GM21576 (cell line): Measurements from ENCODE around the gene ASB11.
"Not testable (repeated sequence)": the region's sequence is repeated elsewhere in the genome, so short reads cannot be mapped to it uniquely, and the experiment has no call there.

ENCODE experiments used
- ATAC-seq: cut with Tn5 transposase; IDR thresholded peaks from one replicate; pipeline ENCODE4 v1.9.1; 2021; ENCODE audit warnings: mild to moderate bottlenecking, moderate library complexity; ENCODE audit not compliant: unreplicated experiment

ASB11 gene

DNA sequence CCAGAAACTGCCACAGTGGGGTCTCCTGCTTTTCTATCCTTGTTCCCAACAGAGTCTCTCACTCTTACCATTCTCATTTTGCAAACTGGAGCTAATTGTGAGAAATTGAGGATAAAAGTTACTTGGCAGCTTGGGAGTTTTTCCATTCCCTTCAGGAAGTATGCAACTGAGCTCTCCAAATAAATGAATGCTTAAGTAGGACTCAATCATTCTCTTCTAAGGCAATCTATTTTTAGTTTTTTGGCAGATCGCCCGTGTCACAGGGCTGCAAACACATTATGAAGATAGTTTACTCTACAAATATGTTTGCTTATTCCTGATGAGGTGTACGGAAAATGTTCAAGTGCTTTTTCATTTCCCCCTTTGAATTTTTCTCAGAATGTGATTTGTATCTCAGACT, 5.3 kb downstream of the ASB11 start:
- no peak for ATAC-seq

GRCh38 chrX:15305899-15306298, 9.5 kb downstream of the ASB11 start:
- ATAC-seq: not testable (repeated sequence)

- no peak for ATAC-seq
Observed at GRCh38 chrX:15301924-15302323, 13.5 kb downstream of the ASB11 start.

GRCh38 chrX:15299941-15300851, 15.2 kb downstream of the ASB11 start:
- ATAC-seq: no peak

DNA sequence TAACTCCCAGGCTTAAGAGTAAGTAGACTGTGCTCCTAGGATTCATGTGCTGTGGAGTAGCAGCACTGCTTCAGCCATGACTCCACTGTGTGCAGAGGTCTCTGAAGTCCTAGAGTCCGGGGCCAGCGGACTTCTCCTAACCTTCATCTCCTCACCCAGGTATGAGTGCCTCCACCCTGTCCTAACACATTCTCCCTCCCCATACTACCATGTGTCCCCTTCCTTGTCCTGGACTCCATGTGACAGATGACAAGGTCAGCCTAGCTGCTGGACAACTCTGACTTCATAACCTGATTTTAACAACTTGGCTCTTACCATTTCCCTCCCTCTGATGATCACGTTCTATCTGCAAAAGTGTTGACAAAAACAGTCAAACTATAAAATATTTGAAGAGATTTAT, 16.7 kb downstream of the ASB11 start:
- ATAC-seq: no peak

DNA sequence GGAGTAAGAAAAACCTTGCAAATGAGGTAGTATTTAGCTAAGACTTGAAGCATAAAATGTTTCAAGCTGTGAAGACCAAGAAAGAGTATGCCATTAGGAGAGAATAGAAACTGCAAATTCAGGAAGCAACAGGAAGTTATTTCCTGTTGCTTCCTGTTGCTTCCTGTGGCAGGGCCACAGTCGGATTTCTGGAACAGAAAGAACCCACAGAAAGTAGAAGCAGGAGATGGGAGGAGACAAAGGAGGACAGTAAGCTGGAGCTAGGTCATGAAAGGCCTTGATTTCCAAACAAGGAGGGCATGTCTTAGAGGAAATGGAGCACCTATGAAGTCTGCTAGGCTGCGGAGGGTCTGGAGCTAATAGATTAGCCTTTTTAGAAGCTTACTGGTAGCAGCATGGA, 17.2 kb downstream of the ASB11 start:
- ATAC-seq: no peak

DNA sequence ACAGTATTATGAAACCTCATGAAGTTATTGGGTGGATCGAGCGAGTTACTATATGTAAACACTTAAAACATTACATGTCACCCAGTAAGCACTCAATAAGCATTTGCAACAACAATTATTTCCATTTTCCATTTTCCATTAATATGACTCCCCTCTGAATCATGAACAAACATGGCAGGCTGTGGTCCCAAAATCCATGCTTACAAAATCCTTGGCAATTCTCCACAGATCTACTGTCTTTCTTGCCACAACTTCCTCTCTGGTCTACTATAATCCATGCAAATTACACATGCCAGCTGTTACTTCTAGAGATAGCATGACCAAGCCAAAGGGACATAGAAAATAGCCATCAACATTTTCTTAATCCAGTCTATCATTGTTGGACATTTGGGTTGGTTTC, 22.0 kb downstream of the ASB11 start:
- no peak for ATAC-seq

DNA sequence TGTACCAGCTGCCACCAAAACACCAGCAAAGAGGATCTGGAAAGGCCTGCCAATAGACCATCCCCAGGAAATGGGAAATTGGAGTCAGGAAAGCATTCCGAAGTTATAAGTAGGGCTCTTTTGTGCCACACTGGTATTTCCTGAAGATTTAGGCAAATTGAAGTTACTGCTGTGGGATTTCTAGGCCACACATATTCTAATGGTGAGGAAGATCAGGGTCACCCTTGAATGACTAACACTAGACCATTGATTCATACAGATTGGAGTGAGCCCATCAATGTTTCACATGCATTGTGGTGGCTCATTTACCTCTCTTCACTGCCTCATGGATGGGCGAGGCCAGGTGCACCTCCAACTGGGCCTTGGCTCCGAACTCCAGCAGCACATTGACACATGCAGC, 22.6 kb downstream of the ASB11 start:
- no peak for ATAC-seq

DNA sequence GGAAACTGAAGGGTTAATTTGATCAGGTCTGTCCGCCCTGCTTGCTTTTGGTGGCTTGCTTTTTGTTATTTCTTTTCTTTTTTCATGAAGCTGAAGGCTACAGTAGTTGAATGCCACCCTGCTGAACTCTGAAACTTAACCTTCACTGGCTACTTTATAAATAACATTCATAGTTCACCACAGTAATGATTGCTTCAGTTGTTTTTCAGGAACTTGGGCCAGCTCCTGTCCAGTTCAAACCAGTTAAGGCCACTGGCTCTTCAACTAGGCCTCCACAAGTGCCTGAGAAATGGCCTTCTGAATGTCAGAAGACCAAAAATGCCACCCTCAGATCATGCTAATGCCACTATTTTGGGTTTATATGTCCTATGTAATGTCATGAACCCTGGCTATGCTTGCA, 37.8 kb downstream of the ASB11 start:
- no peak for ATAC-seq

GRCh38 chrX:15274946-15275345, 40.5 kb downstream of the ASB11 start:
- no peak for ATAC-seq

DNA sequence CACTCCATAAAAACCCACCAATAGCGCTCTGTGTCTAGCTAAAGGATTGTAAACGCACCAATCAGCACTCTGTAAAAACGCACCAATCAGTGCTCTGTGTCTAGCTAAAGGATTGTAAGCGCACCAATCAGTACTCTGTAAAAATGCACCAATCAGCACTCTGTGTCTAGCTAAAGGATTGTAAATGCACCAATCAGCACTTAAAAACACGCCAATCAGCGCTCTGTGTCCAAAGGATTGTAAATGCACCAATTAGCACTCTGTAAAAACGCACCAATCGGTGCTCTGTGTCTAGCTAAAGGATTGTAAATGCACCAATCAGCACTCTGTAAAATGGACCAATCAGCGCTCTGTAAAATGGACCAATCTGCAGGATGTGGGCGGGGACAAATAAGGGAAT, 42.2 kb downstream of the ASB11 start:
- ATAC-seq: not testable (repeated sequence)

GRCh38 chrX:15271757-15272156, 43.7 kb downstream of the ASB11 start:
- no peak for ATAC-seq

- ATAC-seq: no peak
Observed at GRCh38 chrX:15269618-15270521, 45.6 kb downstream of the ASB11 start, which contains the start of gene ASB9. Gene ASB9 (minus strand): TSS chrX:15270083. CDS start chrX:15269874, 209 bp downstream.

DNA sequence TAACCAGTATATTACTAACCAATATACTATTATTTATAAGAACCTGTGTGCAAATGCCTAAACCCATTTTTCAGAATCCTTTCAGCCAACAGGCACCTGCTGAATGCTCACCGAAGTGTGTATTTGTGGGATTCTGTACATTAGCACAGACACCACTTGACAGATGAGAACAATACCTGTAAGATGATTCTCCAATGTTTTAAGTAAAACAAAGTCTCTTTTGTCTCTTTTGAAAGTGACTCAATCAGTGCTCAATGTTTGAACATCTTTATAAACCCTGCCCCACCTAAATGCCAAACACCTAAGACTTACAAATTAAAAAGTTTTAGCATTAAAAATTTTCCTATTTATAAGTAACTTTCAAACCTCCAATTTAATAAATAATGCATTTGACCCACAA, 46.3 kb downstream of the ASB11 start:
- ATAC-seq: no peak

DNA sequence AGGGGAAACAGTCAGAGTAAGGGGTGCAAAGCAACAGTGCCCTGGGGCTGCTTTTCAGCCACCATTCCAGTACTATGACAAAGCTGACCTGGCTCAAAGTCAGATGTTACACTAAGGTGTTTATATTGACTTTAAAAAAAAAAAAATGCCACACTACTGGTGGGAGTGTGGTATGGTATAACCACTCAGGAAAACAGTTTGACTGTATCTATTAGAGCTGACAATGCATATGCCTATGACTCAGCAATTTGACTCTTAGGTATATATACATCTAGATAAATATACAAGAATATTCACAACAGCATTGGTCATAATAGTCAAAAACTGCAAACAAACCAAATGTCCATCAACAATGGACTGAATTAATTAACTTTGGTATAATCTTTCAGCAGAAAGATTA, 60.6 kb downstream of the ASB11 start:
- no peak for ATAC-seq

DNA sequence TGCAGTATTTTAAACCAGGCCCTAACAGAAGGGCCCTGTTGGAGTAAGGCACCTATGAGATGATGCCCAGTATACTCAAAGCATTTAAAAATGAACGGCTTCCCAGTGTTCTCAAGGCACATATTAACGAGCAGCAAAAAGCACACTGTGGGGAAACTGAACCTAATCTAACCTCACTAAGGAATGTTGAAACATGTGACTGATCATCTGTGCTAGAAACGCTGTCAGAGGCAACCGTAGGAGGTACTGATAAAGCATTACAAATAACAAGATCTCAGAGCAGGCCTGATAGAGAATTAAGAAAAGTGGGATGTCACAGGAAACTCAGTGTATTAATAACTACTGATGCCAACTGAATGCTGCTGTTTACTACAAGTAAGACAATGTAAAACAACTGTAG, 69.5 kb downstream of the ASB11 start:
- no peak for ATAC-seq

GRCh38 chrX:15244421-15244820, 71.0 kb downstream of the ASB11 start:
- no peak for ATAC-seq

DNA sequence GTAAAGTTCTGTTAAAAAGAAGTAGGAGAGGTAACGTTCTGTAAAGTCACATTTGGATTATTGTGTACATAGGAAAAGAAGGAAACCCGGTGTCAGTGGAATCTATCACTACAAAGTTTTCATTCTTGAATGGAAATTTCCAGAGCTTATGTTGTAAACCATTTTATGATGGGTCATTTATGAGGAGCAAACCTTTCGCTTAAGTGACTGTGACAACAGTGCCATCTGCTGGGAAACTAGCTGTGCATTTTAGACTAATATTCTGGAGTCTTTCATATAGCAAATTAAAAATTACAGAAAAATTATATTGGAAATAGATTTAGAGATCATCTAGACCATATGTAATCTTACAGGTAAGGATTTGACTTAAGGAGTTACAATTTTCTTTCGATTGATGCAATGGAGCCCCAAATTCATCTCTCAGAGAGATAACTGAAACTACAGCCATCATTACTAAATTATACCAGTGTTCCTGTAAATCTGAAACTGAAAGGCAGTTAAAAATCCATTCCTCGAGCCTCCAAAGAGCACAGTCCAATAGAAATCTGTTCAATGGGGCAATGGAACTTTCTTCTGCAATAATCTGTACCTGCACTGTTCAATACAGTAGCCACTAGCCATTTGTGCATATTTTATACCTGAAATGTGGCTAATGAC, 72.4 kb downstream of the ASB11 start:
- no peak for ATAC-seq

DNA sequence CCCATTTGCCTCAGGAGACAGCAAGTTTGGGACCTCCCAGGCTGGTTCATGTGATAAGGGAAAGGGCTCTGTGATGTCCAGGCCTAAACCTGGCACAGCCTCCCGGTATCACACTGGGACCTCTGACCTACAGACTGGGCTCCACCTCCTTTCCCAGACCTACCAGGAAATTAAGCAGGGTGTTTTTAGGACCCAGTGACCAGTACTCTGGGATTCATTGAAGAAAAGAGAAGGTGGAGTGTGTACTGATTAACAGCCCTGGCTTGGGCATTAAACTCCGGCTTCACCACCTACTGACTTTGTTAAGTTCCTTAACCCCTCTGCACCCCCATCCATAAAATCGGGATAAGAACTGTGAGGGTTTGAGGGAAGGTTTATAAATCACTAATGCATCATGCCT, 74.1 kb downstream of the ASB11 start:
- ATAC-seq: no peak

GRCh38 chrX:15240414-15240813, 75.0 kb downstream of the ASB11 start:
- ATAC-seq: no peak

DNA sequence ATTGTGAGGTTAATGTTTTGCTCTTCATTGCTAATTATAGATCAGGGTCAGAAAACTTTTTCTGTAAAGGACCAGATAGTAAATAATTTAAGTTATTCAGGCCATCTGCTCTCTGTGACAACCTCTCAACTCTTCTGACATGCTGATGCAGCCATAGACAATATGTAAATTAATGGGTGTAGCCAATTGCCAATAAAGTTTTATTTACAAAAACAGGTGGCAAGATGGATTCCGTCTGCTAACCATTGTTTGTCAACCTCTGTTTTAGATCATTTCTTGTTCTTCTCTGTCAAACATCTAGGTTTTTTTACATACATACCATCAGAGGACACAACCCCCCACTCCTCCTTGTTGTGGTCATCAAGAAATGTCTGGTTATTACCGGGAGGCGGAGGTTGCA, 79.3 kb downstream of the ASB11 start:
- ATAC-seq: no peak
